Brain microvascular endothelial cell (primary cell): ENCODE data around the gene COL21A1.

Source experiments
- DNase-seq: peaks from one replicate; pipeline ENCODE4 v3.0.0-alpha.2; 2020
- H3K27ac ChIP-seq: fragments of 250-450 bp; sonication (Bioruptor Pico); 2 replicates; pipeline ENCODE4 v1.5.1; 2020; ENCODE audit warnings: mild to moderate bottlenecking, moderate library complexity
- H3K27me3 ChIP-seq: fragments of 250-450 bp; sonication (Bioruptor Pico); replicated peaks from 2 replicates; pipeline ENCODE4 v1.5.1; 2020; ENCODE audit warnings: mild to moderate bottlenecking
- H3K36me3 ChIP-seq: fragments of 250-450 bp; sonication (Bioruptor Pico); replicated peaks from 2 replicates; pipeline ENCODE4 v1.5.1; 2020; ENCODE audit warnings: mild to moderate bottlenecking
- H3K4me3 ChIP-seq: 2 replicates; pipeline ENCODE4 v1.5.1; 2011; ENCODE audit warnings: low read depth, mild to moderate bottlenecking, control low read depth, low read length, moderate library complexity
- in situ Hi-C: cut with HindIII; loops from 2 replicates; pipeline ENCODE4 v1.10.0; 2017; ENCODE audit warnings: low sequenced_read_pairs, low pct_ligation_motif_present
- TF ChIP-seq, protein P1 (sequence below): IDR thresholded peaks from 2 replicates; pipeline ENCODE4 v1.5.1; 2011; ENCODE audit warnings: low read depth, mild to moderate bottlenecking, moderate library complexity, low read length, control low read depth, inconsistent platforms; ENCODE audit errors: missing control alignments

COL21A1 gene

DNA sequence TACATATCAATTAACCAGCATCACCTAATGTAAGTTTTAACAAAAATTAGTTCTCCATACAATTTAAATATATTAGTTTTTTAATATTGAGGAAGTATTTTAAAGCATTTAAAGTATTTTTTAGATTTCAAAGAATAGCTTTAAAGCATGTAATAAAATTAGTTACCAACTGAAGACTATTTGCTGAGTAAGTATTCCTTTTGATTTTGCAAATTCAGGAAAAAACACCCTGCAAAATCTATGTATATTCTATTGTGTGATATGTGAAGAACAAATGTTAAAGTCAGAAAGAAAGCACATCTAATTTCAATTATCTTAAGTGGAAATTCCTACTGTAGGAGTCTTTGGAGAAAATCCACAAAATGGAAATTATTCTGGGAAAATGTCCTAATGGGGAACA lies 107.3 kb downstream of the COL21A1 start:
- in situ Hi-C loops: no loop called here
- H3K4me3 ChIP-seq: no peak overlapping the region

DNA sequence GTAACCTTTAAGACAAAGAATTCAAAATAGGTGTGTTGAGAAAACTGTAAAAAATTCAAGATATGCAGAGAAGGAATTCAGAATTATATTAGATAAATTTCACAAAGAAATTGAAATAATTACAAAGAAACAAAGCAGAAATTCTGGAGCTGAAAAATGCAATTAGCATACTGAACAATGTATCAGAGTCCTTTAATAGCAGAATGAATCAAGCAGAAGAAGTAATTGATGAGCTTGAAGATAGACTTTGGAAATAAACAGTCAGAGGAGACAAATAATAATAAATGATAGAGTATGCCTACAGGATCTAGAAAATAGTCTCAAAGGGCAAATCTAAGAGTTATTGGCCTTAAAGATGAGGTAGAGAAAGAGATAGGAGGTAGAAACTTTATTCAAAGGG lies 131.7 kb downstream of the COL21A1 start:
- no peaks in the 10 kb centered on the region for H3K36me3 ChIP-seq
- no peak for DNase-seq
- no peak overlapping the region for H3K27ac ChIP-seq
- in situ Hi-C loops: no loop called here
- TF ChIP-seq, protein P1, sequence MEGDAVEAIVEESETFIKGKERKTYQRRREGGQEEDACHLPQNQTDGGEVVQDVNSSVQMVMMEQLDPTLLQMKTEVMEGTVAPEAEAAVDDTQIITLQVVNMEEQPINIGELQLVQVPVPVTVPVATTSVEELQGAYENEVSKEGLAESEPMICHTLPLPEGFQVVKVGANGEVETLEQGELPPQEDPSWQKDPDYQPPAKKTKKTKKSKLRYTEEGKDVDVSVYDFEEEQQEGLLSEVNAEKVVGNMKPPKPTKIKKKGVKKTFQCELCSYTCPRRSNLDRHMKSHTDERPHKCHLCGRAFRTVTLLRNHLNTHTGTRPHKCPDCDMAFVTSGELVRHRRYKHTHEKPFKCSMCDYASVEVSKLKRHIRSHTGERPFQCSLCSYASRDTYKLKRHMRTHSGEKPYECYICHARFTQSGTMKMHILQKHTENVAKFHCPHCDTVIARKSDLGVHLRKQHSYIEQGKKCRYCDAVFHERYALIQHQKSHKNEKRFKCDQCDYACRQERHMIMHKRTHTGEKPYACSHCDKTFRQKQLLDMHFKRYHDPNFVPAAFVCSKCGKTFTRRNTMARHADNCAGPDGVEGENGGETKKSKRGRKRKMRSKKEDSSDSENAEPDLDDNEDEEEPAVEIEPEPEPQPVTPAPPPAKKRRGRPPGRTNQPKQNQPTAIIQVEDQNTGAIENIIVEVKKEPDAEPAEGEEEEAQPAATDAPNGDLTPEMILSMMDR: no peak
- no peak overlapping the region for H3K4me3 ChIP-seq
- no peaks in the 10 kb centered on the region for H3K27me3 ChIP-seq

More for the DNA sequence above, 107.3 kb downstream of the COL21A1 start:
- TF ChIP-seq, protein P1: no peak
- no peaks in the 10 kb centered on the region for H3K27me3 ChIP-seq
- H3K36me3 ChIP-seq: no peaks in the 10 kb centered on the region
- DNase-seq: no peak
- H3K27ac ChIP-seq: no peak overlapping the region

DNA sequence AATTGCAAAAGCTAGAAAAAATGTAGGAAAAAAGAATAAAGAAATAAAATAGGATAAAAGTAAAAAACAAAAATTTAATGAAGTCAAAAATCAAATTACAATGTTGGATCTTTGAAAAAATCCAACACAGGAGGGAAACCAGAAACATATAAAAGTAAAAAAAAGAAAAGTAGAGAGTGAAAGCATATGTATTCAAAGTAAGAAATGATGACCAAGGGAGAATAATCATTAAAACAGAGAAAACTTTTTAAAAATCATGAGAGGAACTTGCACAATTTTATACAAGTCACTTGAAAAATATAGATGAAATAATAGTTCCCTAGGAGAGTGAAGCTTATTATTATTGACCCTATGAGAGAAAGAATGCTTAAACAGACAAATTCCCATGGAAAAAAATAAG lies 138.2 kb downstream of the COL21A1 start:
- Histone ChIP-seq H3K27ac (no peak overlapping the region), H3K27me3 (no peaks in the 10 kb centered on the region), H3K4me3 (no peak overlapping the region), H3K36me3 (no peaks in the 10 kb centered on the region)
- in situ Hi-C loops: no loop called here
- no peak for DNase-seq
- TF ChIP-seq, protein P1: no peak

DNA sequence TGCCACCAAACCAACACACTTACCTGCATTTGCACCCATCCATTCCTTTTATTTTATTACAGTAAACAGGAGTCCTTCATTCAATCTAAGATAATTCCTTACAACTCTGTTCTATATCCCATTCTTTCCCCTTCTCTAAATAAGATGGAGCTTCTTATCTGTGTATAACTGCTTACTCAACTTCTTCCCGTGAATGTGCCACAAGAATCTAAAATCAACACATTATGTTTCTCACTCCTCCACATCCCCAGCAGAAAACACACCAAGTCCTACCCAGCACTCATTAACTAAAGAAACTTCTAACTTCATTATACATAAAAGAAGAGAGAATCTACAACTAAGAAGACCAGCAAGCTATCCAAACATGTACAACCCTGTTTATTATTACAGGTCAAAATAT lies 141.1 kb downstream of the COL21A1 start:
- Histone ChIP-seq H3K36me3 (no peaks in the 10 kb centered on the region), H3K4me3 (no peak overlapping the region), H3K27ac (no peak overlapping the region), H3K27me3 (no peaks in the 10 kb centered on the region)
- TF ChIP-seq, protein P1: no peak
- DNase-seq: no peak
- in situ Hi-C loops: no loop called here

DNA sequence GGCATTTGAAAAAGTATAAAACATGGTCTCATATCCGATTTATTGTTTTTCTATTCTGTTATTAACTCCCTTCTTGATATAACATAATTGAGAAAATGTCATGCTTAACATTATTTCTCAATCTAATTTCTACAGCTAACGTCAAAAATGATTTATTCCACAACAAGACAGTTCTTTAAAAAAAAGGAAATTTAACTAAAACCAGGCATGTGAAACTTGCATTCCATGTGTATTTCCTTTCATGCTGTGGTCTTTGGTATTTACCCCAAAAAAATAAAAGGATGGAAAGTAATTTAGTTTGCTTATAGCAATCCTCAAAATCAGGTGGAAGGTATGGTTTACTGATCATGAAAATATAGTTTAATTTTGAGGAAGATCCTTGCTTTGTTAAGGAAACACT lies 142.8 kb downstream of the COL21A1 start:
- TF ChIP-seq, protein P1: no peak
- no peaks in the 10 kb centered on the region for H3K27me3 ChIP-seq
- in situ Hi-C loops: no loop called here
- H3K36me3 ChIP-seq: no peaks in the 10 kb centered on the region
- no peak overlapping the region for H3K27ac ChIP-seq
- no peak overlapping the region for H3K4me3 ChIP-seq
- DNase-seq: no peak

DNA sequence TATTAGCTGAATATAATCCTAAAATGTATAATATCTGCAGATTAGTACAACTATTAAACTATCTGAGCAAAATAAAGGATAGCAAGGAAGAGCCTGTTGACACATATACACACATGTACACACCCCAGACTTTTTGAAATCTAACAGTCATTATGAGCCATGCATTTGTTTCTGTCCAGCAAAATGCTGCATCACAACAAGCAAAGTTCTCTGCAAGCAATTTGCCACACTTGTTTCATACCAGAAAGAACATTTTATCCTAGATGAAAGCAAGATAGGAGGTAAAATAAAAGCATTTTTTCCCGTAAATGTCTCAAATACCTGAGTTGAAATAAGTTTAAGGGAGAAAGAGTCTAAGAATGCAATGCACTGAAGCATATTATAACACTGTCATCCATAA lies 145.2 kb downstream of the COL21A1 start:
- in situ Hi-C loops: no loop called here
- TF ChIP-seq, protein P1: no peak
- no peaks in the 10 kb centered on the region for H3K27me3 ChIP-seq
- H3K27ac ChIP-seq: no peak overlapping the region
- H3K4me3 ChIP-seq: no peak overlapping the region
- DNase-seq: no peak
- no peaks in the 10 kb centered on the region for H3K36me3 ChIP-seq
